GM12878 (cell line): ENCODE measurements around the gene SLC38A5. TPM values are rescaled to one million over a fixed set of nuclear protein-coding genes. Genes with fewer than 3 reads are reported as not detected.

Experiments used
- ATAC-seq: fragments of 200-7000 bp; cut with Tn5 transposase; 3 replicates; pipeline ENCODE4 v1.9.1; 2020; ENCODE audit warnings: mild to moderate bottlenecking, moderate library complexity
- BruUV-seq: library from RNA; stranded (reverse); fragments of 400-500 nt; replicated peaks from 2 replicates; lab custom pipeline; 2021; lab: Mats Ljungman, UMichigan
- CTCF ChIA-PET: fragments of 300-600 bp; sonication (Branson Sonifier 250); formaldehyde crosslinking; extraction: SDS; loops from one replicate; lab custom pipeline; 2021; ENCODE audit warnings: inconsistent platforms; lab: Yijun Ruan, JAX
- POLR2A ChIA-PET: fragments of 350-600 bp; formaldehyde crosslinking; extraction: SDS; loops from one replicate; lab custom pipeline; 2021; ENCODE audit warnings: inconsistent platforms; lab: Charles Lee
- RAD21 ChIA-PET: fragments of 300-600 bp; sonication (Branson Sonifier 250); formaldehyde crosslinking; loops from one replicate; lab custom pipeline; 2023; ENCODE audit warnings: antibody characterized with exemption; ENCODE audit not compliant: unreplicated experiment; lab: Charles Lee
- SMC1A ChIA-PET: fragments of 300-600 bp; sonication (Branson Sonifier 250); formaldehyde crosslinking; loops from one replicate; lab custom pipeline; 2023; ENCODE audit not compliant: unreplicated experiment, uncharacterized antibody; lab: Charles Lee
- DNase-seq: peaks from one replicate; pipeline ENCODE4 v3.0.0-alpha.2; 2011; ENCODE audit warnings: low read depth, low spot score
- FAIRE-seq: peaks from 3 replicates; lab custom pipeline; 2011; peaks lifted over from hg19 to GRCh38; lab: Jason Lieb, UNC
- H2AFZ ChIP-seq: 2 replicates; pipeline ENCODE4 v1.6.0; 2011; ENCODE audit warnings: low read depth, low read length, control low read depth; ENCODE audit not compliant: control insufficient read depth
- H3K27ac ChIP-seq: 2 replicates; pipeline ENCODE4 v1.5.1; 2011; ENCODE audit warnings: control low read depth; ENCODE audit not compliant: control insufficient read depth, insufficient read depth
- H3K27me3 ChIP-seq, 2 experiments: replicated peaks in 1 of 2; 2 replicates each; pipeline versions ENCODE4 v1.6.0 to v1.6.1; 2011; ENCODE audit warnings: low read length in 1 of 2; ENCODE audit not compliant: control insufficient read depth in 2 of 2, insufficient read depth in 2 of 2
- H3K36me3 ChIP-seq, 2 experiments: 2 replicates each; pipeline ENCODE4 v1.5.1; 2011; ENCODE audit warnings: low read length in 1 of 2; ENCODE audit not compliant: control insufficient read depth in 2 of 2, insufficient read depth in 2 of 2
- H3K4me1 ChIP-seq: 2 replicates; pipeline ENCODE4 v1.6.1; 2011; ENCODE audit warnings: mild to moderate bottlenecking, low read length, moderate library complexity, mixed read lengths; ENCODE audit not compliant: control insufficient read depth, insufficient read depth
- H3K4me2 ChIP-seq: 2 replicates; pipeline ENCODE4 v1.6.0; 2011; ENCODE audit warnings: control low read depth; ENCODE audit not compliant: control insufficient read depth, insufficient read depth
- H3K4me3 ChIP-seq: fragments of 200-600 bp; sonication (generic); 2 replicates; pipeline ENCODE4 v1.5.1; 2016
- H3K79me2 ChIP-seq: 2 replicates; pipeline ENCODE4 v1.6.0; 2011; ENCODE audit warnings: low read length; ENCODE audit not compliant: control insufficient read depth, insufficient read depth
- H3K9ac ChIP-seq: 2 replicates; pipeline ENCODE4 v1.8.0; 2011; ENCODE audit warnings: low read length, control low read depth, mixed read lengths; ENCODE audit not compliant: control insufficient read depth, insufficient read depth
- H3K9me3 ChIP-seq: replicated peaks from 3 replicates; pipeline ENCODE4 v1.5.1; 2011; ENCODE audit warnings: mild to moderate bottlenecking, low read length; ENCODE audit not compliant: control insufficient read depth, insufficient read depth
- H4K20me1 ChIP-seq: 2 replicates; pipeline ENCODE4 v1.6.0; 2011; ENCODE audit not compliant: control insufficient read depth, insufficient read depth
- BCL11A ChIP-seq: IDR thresholded peaks from 2 replicates; pipeline ENCODE4 v1.6.1; 2011; ENCODE audit warnings: low read depth, low read length
- CBX5 ChIP-seq: sonication (generic); IDR thresholded peaks from 2 replicates; pipeline ENCODE4 v1.6.1; 2016; ENCODE audit warnings: low read depth, moderate library complexity, mild to moderate bottlenecking, inconsistent platforms
- CEBPB ChIP-seq, 2 experiments: fragments of 150-350 bp in 1 of 2; IDR thresholded peaks; 2 replicates each; pipeline ENCODE4 v1.6.1; 2012 to 2014; ENCODE audit warnings: low read depth in 2 of 2, low read length in 2 of 2, borderline replicate concordance in 1 of 2, inconsistent platforms in 1 of 2
- CREB1 ChIP-seq: IDR thresholded peaks from 2 replicates; pipeline ENCODE4 v1.6.1; 2012; ENCODE audit warnings: low read depth, mild to moderate bottlenecking, inconsistent platforms
- CREM ChIP-seq: IDR thresholded peaks from 2 replicates; pipeline ENCODE4 v1.6.1; 2014; ENCODE audit warnings: antibody characterized with exemption, low read depth
- FOXK2 ChIP-seq: fragments of 450-650 bp; IDR thresholded peaks from 2 replicates; pipeline ENCODE4 v1.6.1; 2017; ENCODE audit warnings: mild to moderate bottlenecking, moderate library complexity
- MEF2B ChIP-seq: fragments of 450-650 bp; IDR thresholded peaks from 2 replicates; pipeline ENCODE4 v1.6.1; 2018; ENCODE audit warnings: mild to moderate bottlenecking, moderate library complexity; ENCODE audit not compliant: partially characterized antibody, poor library complexity, severe bottlenecking
- MYB ChIP-seq: fragments of 150-350 bp; IDR thresholded peaks from 2 replicates; pipeline ENCODE4 v1.6.1; 2014; ENCODE audit warnings: mild to moderate bottlenecking, low read depth, low read length, borderline replicate concordance
- NBN ChIP-seq: fragments of 450-650 bp; IDR thresholded peaks from 2 replicates; pipeline ENCODE4 v1.6.1; 2016
- SKIL ChIP-seq: fragments of 450-650 bp; IDR thresholded peaks from 2 replicates; pipeline ENCODE4 v1.6.1; 2017; ENCODE audit warnings: mild to moderate bottlenecking, low read depth, inconsistent platforms; ENCODE audit not compliant: poor library complexity, severe bottlenecking
- STAT3 ChIP-seq: IDR thresholded peaks from 2 replicates; pipeline ENCODE4 v1.6.1; 2011; ENCODE audit warnings: low read depth, low read length, improper control_type of control experiment
- SUZ12 ChIP-seq: fragments of 200-600 bp; sonication (generic); IDR thresholded peaks from one replicate; pipeline ENCODE4 v1.6.1; 2018; ENCODE audit warnings: antibody characterized with exemption, mild to moderate bottlenecking; ENCODE audit not compliant: unreplicated experiment
- TAF1 ChIP-seq: IDR thresholded peaks from 2 replicates; pipeline ENCODE4 v1.6.1; 2011; ENCODE audit warnings: mild to moderate bottlenecking, low read depth, low read length, borderline replicate concordance
- ZBTB4 ChIP-seq: fragments of 450-650 bp; formaldehyde crosslinking; IDR thresholded peaks from 2 replicates; pipeline ENCODE4 v1.4.0; 2022; ENCODE audit warnings: mild to moderate bottlenecking, moderate library complexity
- ZNF592 ChIP-seq: fragments of 450-650 bp; IDR thresholded peaks from 2 replicates; pipeline ENCODE4 v1.6.1; 2017; ENCODE audit warnings: mild to moderate bottlenecking, moderate library complexity
- WGBS: methylation state at CpG from one replicate; pipeline ENCODE4 v1.1.6; 2016; ENCODE audit warnings: low lambda C conversion rate; ENCODE audit not compliant: insufficient replicate concordance, insufficient coverage; ENCODE audit errors: missing lambda C conversion rate; 5-methylcytosine and 5-hydroxymethylcytosine counted together
- in situ Hi-C: fragments of 300-500 bp; cut with MboI; formaldehyde crosslinking; loops from 9 replicates; pipeline ENCODE4 v1.14.3; 2018; ENCODE audit warnings: mixed read lengths
- intact Hi-C: fragments of 100-400 bp; cut with micrococcal nuclease; formaldehyde crosslinking; loops from one replicate; pipeline ENCODE4 v1.14.2; 2022; ENCODE audit not compliant: unreplicated experiment
- polyA plus RNA-seq, 11 experiments: library from polyadenylated mRNA; depleted of rRNA in 4 of 11; unstranded in 6 of 11; stranded (reverse) in 5 of 11; fragments of >200 nt; fragmentation: Nextera tagmentation in 4 of 11; fragmentation: Illumina TruSeq in 1 of 11; extraction: Ambion mirVana in 4 of 11; extraction: Trizol in 1 of 11; gene quantifications; 1 replicate in 1 of 11; 2 replicates in 10 of 11; pipeline versions ENCODE4 v1.2.1 to v1.2.3, GENCODE V29; 2011 to 2016; ENCODE audit warnings: inconsistent platforms in 2 of 11, missing spikeins in 2 of 11, low read depth in 1 of 11
- total RNA-seq, 4 experiments: library from RNA; depleted of rRNA in 3 of 4; stranded (reverse); fragments of >200 nt in 3 of 4; fragmentation: Illumina TruSeq in 1 of 4; extraction: Trizol in 1 of 4; gene quantifications; 2 replicates each; pipeline versions ENCODE4 v1.2.1 to v1.2.3, GENCODE V29; 2013 to 2021

SLC38A5 gene
- total and polyA plus RNA-seq, 10 of the 15 experiments (the other 5 are each of a cell fraction or from before 2014, with no cell fraction given): 4.2 to 108 (median 70.6) TPM

- no peak for FAIRE-seq
- Histone ChIP-seq H3K79me2 (no peaks in the 10 kb centered on the region), H3K4me2 (no peak overlapping the region), H2AFZ (no peak overlapping the region), H3K27me3 (no peaks in the 10 kb centered on the region), H3K9me3 (no peaks in the 10 kb centered on the region; the same call in 2 of the 3 replicates), H3K4me1 (no peaks in the 10 kb centered on the region), H3K4me3 (no peak overlapping the region), H3K36me3 (peaks cover 0 to 7% of the 10 kb centered on the region in 2 experiments; a peak in 1 of 4 replicates), H3K27ac (no peak overlapping the region), H4K20me1 (no peaks in the 10 kb centered on the region), H3K9ac (no peak overlapping the region)
- intact Hi-C loops (no loop called here), in situ Hi-C loops (no loop called here)
- no peak for DNase-seq
- ChIA-PET CTCF (no interaction called here), POLR2A (no interaction called here), RAD21 (no interaction called here), SMC1A (no interaction called here)
- ATAC-seq: no peak
- 80% methylated on average over 10 of the region's 10 CpGs for WGBS
- BruUV-seq: no TSS peak
- TF ChIP-seq MEF2B: no peak
- no peak for TF ChIP-seq CEBPB (IDR thresholded peaks at IDR 0.05; ENCODE audit: borderline replicate concordance in 1 of 2, low read depth in 2 of 2, low read length in 2 of 2)
- TF ChIP-seq NBN: no peak
- TF ChIP-seq MYB: no peak
- TF ChIP-seq TAF1: no peak
- no peak for TF ChIP-seq SUZ12
- TF ChIP-seq ZBTB4 (CRISPR knock-in tag): no peak
- no peak for TF ChIP-seq FOXK2
- TF ChIP-seq CREB1: no peak
- no peak for TF ChIP-seq SKIL
- TF ChIP-seq BCL11A: no peak
- no peak for TF ChIP-seq ZNF592
- TF ChIP-seq CBX5: no peak
- TF ChIP-seq STAT3: no peak
- no peak for TF ChIP-seq CREM
These were observed 17.3 kb upstream of the SLC38A5 start for GRCh38 chrX:48487362-48487798.
